ENCODE measurements around the gene MANEA. TPM values are rescaled to one million over a fixed set of nuclear protein-coding genes. Genes with fewer than 3 reads are reported as not detected.
A peak's percentile ranks its signal among the peaks of the same experiment; 100 is the strongest.

Gene MANEA, protein sequence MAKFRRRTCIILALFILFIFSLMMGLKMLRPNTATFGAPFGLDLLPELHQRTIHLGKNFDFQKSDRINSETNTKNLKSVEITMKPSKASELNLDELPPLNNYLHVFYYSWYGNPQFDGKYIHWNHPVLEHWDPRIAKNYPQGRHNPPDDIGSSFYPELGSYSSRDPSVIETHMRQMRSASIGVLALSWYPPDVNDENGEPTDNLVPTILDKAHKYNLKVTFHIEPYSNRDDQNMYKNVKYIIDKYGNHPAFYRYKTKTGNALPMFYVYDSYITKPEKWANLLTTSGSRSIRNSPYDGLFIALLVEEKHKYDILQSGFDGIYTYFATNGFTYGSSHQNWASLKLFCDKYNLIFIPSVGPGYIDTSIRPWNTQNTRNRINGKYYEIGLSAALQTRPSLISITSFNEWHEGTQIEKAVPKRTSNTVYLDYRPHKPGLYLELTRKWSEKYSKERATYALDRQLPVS
- total RNA-seq (1 to 10 TPM; 2.5 to 3.7 (median 2.7) TPM), polyA plus RNA-seq (1 to 10 TPM; 1.0 to 2.7 (median 1.9) TPM)
- long read RNA-seq, donor 1, full-length matches to known transcripts, result 2 of 2 reads
- long read RNA-seq, donor 1, partial matches to known transcripts, result 0 of 2 reads
- long read RNA-seq, donor 1, other reads (novel, unspliced or antisense), result 0 of 2 reads
- long read RNA-seq, donor 2, full-length matches to known transcripts, result 8 of 8 reads
- long read RNA-seq, donor 2, partial matches to known transcripts, result 0 of 8 reads
- long read RNA-seq, donor 2, other reads (novel, unspliced or antisense), result 0 of 8 reads

DNA sequence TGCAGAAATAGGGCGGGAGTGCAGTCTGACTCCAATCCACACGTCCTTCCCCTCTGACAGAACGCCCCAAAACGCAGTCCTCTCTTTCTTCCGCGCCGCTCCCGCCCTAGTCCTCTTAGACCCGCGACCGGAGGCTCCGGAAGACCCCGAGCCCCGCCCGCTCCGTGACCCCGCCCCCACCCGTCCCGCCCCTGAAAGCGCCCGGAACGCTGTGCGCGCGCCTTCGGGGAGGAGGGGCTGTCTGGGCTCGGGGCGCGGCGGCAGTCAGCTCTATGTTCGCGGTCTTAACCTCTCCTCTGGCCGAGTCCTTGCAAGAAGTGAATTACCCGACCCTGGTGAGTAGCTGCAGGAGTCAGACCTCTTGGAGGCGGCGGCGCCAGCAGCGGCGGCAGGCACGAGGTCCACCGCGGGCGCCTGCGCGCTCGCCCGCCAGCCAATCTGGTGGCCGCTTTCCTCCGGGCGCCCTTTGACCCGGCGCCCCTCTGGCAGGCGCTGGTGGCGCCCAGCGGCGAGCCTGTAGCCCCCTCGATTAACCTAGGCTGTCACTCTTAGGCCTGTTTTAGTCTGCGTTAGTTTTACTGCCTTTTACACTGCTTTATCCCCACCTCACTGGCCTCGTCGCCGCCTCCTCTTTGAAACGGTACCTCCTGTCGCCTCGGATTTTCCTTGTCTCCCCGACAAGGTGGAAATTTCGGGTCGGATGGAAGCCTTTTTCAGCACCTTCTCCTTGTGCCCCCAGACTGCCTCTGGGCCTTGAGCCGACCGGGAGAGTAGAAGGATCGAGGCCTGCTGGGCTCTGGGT is at the start of gene MANEA:
Gene MANEA (plus strand): TSS at position 232 of the 802 bp plus-strand sequence. CDS start 8,905 bp downstream, outside the sequence.
- Histone ChIP-seq H3K27me3 (ENCODE audit: insufficient read depth in 3 of 3, low read length in 2 of 3) (no peaks in the 10 kb centered on the region), H3K4me3 (peak within 1 kb of the TSS; percentile 84), H3K9me3 (no peaks in the 10 kb centered on the region), H3K36me3 (ENCODE audit: insufficient read depth in 1 of 2, low read depth in 1 of 2) (no peaks in the 10 kb centered on the region), H3K4me1 (peaks cover 18% of the 10 kb centered on the region), H3K27ac (peak within 1 kb of the TSS; percentile 88)
- WGBS, 3 donors, result 0 to 1% (median 0%) methylated on average over 53 to 68 of the region's 70 CpGs
- TF ChIP-seq, protein P1, sequence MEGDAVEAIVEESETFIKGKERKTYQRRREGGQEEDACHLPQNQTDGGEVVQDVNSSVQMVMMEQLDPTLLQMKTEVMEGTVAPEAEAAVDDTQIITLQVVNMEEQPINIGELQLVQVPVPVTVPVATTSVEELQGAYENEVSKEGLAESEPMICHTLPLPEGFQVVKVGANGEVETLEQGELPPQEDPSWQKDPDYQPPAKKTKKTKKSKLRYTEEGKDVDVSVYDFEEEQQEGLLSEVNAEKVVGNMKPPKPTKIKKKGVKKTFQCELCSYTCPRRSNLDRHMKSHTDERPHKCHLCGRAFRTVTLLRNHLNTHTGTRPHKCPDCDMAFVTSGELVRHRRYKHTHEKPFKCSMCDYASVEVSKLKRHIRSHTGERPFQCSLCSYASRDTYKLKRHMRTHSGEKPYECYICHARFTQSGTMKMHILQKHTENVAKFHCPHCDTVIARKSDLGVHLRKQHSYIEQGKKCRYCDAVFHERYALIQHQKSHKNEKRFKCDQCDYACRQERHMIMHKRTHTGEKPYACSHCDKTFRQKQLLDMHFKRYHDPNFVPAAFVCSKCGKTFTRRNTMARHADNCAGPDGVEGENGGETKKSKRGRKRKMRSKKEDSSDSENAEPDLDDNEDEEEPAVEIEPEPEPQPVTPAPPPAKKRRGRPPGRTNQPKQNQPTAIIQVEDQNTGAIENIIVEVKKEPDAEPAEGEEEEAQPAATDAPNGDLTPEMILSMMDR (IDR thresholded peaks at IDR 0.05), result no peak
- peak; percentile 80 to 91 for DNase-seq
- intact Hi-C loops (cut with DNase I), result no loop called here
- ATAC-seq, result peak; percentile 97 to 99 (median 98)

DNA sequence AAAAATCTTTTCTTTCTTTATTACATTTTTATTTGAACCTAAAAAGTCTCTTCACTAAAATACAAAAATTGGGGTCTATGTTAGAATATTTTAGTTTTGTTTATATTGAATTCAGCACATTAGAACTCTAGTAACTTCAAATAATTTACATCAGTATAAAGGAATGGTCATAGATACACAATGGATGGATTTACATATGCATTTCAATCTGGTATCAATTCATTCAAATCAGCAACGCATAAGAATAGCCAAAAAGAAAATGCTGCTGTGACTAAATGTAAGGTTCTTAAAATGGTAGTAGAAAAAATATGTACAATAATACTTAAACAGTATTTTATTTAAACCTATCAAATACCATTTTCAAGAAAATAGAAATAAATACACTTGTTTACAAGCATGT is 47.6 kb upstream of the MANEA start:
- WGBS, 3 donors, result 52 to 64% (median 61%) methylated on average over 1 of the region's 1 CpG
- DNase-seq (no peak), ATAC-seq (no peak)
- Histone ChIP-seq H3K27ac (no peak overlapping the region), H3K36me3 (ENCODE audit: insufficient read depth in 1 of 2, low read depth in 1 of 2) (no peaks in the 10 kb centered on the region), H3K4me1 (no peaks in the 10 kb centered on the region), H3K4me3 (no peak overlapping the region), H3K27me3 (ENCODE audit: insufficient read depth in 3 of 3, low read length in 2 of 3) (no peaks in the 10 kb centered on the region), H3K9me3 (no peaks in the 10 kb centered on the region)
- intact Hi-C loops (cut with DNase I), result no loop called here
- TF ChIP-seq, protein P1 (IDR thresholded peaks at IDR 0.05), result no peak

DNA sequence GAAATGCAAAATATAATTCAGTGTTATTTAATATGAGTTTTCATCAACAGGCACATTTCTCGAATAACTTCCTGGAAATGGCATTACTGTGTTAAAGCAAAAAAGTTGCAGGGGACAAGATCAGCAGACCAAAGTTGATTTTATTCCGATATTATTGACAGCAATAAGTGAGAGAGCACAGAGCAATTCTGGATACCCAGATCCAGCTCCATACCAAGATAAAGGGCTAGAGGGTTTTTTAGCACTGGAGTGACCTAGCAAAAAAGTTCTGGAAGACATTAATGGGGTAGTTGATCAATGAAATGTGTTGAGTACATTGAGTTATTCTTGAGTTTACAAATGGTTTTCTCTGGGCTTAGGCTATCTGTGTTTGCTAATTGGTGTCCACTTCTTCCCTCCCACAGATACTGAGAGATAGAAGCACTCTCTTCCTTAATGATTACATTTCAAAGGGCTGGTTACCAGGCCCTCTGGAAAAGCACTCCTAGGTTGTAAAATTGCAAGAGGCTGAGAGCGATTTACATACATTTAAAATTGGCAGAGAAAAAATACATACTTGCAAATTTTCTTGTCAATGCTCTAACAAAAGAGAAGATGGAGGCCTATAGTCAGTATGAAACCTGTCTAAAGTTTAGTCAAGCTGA is 47.0 kb upstream of the MANEA start:
- no peak for DNase-seq
- Histone ChIP-seq H3K27ac (no peak overlapping the region), H3K27me3 (ENCODE audit: insufficient read depth in 3 of 3, low read length in 2 of 3) (no peaks in the 10 kb centered on the region), H3K4me1 (no peaks in the 10 kb centered on the region), H3K9me3 (no peaks in the 10 kb centered on the region), H3K4me3 (no peak overlapping the region), H3K36me3 (ENCODE audit: insufficient read depth in 1 of 2, low read depth in 1 of 2) (no peaks in the 10 kb centered on the region)
- no peak for ATAC-seq
- intact Hi-C loops (cut with DNase I), result no loop called here
- WGBS, 3 donors, result 41 to 42% (median 42%) methylated on average over 3 of the region's 3 CpGs
- TF ChIP-seq, protein P1 (IDR thresholded peaks at IDR 0.05), result no peak

DNA sequence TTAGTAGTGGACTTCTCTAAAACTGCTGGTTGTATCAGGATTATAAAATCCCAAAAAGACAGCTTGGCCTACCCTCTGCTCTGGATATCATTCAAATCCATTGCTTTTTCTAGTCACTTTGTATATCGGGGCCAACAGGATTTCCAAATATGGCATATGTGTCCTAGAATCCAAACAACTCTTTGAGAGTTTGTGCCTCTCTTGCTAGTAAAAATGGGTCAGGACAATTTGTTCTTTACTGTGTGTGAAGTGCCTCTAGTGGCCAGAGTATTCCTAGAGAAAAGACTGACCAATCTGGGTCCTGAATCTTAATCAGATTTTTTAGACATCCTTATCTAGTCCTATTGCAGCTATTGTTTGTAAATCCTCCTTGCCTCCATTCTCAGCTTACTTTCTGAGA is 33.5 kb upstream of the MANEA start:
- no peaks in the 10 kb centered on the region for H3K9me3 ChIP-seq
- H3K4me3 ChIP-seq, result no peak overlapping the region
- no peaks in the 10 kb centered on the region for H3K4me1 ChIP-seq
- intact Hi-C loops (cut with DNase I), result no loop called here
- H3K36me3 ChIP-seq (ENCODE audit: insufficient read depth in 1 of 2, low read depth in 1 of 2), result no peaks in the 10 kb centered on the region
- TF ChIP-seq, protein P1 (IDR thresholded peaks at IDR 0.05), result no peak
- DNase-seq (no peak), ATAC-seq (peak in 2 of 4 donors; percentile 27 to 71)
- no peak overlapping the region for H3K27ac ChIP-seq
- whole genome bisulfite sequencing, 3 donors, result 31 to 71% (median 51%) methylated on average over 1 of the region's 1 CpG
- H3K27me3 ChIP-seq (ENCODE audit: insufficient read depth in 3 of 3, low read length in 2 of 3), result peaks cover 0 to 2% (median 0%) of the 10 kb centered on the region in 3 donors
